Activated CD8-positive, alpha-beta memory T cell treated with anti-CD3 and anti-CD28 coated beads, Interleukin-2, amount 50 U/mL, for 4 hours (primary cell): ENCODE data around the gene SBK3.
"Not testable (repeated sequence)": the region's sequence is repeated elsewhere in the genome, so short reads cannot be mapped to it uniquely, and the experiment has no call there.

ENCODE experiments used
- DNase-seq: peaks from one replicate; pipeline ENCODE4 v3.0.0-alpha.2; 2020

Gene SBK3

DNA sequence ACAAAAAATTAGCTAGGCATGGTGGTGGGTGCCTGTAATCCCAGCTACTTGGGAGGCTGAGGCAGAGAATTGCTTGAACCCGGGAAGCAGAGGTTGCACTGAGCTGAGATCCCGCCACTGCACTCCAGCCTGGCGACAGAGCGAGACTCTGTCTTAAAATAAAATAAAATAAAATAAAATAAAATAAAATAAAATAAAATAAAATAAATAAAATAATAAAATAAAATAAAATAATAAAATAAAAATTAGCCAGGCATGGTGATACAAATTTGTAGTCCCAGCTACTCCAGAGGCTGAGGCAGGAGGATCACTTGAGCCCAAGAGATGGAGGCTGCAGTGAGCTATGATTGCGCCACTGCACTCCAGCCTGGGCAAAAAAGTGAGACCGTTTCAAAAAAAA lies 28.6 kb upstream of the SBK3 start:
- DNase-seq, result not testable (repeated sequence)

DNA sequence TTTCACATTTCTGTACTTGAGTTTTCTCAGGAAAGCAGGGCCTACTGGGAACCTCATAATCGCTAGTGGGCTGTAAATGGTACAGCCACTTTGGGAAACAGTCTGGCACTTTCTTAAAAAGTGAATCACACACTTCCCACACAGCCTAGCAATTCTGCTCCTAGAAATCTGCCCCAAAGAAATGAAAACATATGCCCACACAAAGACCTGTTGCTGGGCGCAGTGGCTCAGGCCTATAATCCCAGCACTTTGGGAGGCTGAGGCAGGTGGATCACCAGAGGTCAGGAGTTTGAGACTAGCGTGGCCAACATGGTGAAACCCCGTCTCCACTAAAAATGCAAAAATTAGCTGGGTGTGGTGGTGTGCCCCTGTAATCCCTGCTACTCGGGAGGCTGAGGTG lies 24.1 kb upstream of the SBK3 start:
- not testable (repeated sequence) for DNase-seq

DNA sequence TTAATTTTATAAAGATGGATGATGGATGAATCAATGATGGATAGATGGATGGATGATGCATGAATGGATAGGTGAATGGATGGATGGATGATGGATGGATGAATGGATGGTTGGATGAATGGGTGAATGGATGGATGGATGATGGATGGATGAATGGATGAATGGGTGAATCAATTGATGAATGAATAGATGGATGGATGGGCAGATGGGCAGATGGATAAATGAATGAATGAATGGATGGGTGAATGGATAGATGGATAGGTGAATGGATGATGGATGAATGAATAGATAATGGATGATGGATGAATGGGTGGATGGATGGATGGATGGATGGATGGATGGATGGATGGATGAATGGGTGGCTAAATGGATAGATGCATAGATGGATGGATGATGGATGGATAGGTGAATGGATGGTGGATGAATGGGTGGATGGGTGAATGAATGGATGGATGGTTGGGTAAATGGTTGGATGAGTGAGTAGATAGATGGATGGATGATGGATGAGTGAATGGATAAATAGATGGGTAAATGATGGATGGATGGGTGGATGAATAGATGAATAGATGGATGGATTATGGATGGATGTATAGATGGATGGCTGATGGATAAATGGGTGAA lies 22.5 kb upstream of the SBK3 start:
- DNase-seq, result no peak

DNA sequence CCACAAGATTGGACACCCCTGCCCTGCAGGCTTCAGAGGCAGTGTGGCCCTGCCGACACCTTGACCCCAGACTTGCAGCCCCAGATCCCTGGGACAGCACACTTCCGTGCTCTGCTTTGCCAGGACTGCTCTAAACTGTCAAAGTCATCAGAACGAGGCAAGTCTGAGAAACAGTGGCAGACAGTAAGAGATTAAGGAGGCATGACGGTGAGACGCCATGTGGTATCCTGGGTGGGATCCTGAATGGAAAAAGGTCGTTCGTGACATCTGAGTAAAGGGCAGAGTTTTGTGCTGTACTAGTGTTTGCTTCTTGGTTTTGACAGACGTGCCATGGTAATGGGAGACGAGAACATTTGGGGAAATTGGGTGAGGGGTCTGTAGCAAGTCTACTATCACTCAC lies 21.5 kb upstream of the SBK3 start:
- no peak for DNase-seq

DNA sequence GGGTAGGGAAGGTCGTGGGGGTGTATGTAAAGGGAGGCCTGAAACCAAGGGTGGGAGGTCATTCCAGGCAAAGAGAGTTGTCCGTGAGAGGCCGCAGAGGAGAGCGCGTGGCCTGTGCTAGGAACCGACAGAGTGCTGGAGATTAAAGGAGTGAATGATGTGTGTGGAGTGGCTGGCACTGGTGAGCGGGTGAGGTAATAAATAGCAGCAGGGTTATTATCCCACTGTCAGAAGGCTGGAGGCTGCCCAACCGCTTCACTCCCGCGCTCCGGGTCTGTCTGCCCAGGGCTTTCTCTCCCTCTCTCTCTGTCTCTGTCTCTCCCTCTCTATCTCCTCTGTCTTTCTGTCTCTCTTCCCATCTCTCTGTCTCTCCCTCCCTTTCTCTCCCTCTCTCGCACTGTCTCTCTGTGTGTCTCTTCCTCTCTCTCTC lies 17.9 kb upstream of the SBK3 start:
- no peak for DNase-seq

DNA sequence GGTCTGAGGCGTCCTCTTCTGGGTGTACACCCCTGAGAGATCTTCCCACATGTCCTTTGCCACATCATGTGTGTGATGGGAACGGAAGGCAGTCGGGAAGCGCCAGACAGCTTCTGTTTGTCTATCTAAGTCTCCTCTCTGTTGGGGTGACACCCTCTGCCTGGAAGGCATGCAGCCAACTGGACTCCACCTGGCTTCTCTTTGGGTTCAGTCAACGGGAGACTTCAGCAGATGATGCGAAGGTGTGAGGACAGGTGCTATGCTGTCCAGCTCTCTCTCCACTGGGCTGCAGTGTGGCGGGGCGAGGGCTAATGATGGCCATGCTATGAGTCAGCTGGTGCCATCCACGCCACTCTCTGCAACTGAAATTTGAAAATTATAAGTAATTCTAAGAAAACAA lies 14.3 kb upstream of the SBK3 start:
- DNase-seq, result no peak

DNA sequence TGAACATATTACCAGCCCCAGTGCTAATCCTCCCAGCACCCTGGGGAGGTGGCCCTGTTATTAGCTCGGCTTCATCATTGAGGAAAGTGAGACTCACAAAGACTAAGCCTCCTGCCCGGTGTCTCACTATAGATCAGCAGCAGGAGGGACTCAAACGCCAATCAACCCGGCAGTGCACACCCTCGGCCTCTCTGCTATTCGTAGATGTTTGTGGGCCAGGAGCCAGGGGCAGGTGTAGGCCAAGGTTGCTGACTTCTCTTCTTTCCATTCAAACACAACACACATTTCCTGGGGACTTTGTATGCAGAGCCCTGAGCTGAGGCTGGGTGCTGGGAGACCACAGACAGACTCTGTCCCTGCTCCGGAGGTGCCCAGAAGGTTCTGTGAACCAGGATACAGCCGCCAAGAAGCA lies 9.4 kb upstream of the SBK3 start:
- DNase-seq, result no peak

DNA sequence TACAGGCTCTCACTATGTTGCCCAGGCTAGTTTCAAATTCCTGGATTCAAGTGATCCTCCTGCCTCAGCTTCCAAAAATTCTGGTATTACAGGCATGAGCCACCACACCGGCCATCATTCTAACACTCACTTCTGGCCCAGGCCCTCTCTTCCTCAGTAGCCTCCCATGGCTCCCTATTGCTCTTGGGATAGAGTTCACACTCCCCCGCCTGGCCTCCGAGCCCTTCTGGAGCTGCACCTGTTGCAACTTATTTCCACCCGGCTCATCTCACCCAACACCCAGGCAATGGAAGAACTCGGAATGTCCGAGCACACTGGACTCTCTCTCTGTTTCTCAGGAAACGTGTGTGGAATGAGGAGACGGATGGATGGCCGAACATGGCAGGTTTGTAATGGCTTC lies 9.0 kb upstream of the SBK3 start:
- no peak for DNase-seq

DNA sequence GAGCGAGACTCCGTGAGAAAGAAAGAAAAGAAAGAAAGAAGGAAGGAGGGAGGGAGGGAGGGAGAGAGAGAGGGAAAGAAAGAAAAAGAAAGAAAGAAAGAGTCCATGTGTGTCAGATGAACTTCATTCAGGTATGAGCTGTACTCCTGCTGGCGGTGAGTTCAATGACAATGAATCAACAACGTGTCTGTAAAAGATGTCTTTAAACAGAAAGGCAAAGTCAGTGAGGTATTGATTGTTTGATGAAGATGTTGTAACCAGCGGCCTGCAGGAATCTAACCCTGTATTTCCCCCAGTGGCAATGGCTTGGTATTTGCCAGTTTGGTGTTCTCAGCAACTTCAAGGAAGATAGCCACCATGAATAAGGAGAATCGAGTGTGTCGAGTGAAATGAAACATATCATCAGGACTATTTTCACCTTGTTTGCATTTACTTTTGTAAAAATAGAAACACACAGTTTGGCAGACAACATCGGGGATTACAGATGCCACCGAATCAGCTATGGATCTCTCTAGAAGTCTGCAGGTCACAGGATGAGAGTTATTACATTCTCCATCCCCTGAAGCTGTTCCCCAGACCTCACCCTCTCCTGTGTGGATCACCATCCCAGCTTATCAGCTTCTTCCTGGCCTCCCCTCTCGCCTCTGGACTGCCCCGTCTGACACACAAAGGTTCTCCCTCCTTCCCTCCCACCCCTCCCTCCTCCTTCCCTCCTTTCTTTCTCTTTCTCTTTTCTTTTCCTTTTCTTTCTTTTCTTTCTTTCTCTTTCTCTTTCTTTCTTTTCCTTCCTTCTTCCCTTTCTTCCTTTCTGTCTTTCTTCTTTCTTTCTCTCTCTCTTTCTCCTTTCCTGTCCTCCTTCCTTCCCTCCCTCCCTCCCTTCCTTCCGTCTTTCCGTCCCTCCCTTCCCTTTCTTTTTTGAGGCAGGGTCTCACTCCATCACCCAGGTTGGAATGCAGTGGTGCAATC lies 8.2 kb upstream of the SBK3 start:
- no peak for DNase-seq

DNA sequence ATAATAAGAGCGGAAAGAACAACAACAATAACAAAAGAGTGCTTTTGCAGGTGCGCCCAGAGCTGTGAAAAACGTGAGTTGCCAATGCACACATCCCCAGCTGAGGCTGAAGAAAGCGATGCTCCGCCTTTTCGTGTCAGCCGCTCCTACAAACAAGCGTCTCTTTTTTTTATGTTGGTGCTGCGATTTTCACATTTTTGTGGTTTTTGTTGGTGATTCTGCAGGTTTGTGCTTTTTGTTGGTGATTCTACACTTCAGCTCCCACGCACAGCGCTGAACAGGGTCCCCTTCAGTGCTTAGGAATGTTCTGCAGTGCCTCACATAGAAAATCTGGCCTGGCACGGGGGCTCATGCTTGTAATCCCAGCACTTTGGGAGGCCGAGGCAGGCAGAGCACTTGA lies 7.3 kb upstream of the SBK3 start:
- DNase-seq, result no peak

DNA sequence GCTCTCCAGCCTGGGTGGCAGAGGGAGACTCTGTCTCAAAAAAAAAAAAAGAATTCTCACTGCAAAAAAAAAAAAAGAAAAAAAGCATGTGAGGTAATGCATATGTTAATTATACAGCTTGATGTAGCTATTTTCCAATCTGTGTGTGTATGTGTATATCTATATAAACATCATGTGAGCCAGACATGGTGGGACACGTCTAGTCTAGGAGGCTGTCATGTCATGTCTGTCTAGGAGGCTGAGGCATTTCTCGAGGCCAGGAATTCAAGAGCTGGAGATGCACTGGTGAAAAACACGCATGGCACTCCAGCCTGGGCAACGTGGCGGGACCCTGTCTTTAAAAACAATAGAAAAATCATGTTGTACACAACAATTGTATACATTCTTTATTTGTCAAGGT lies 6.9 kb upstream of the SBK3 start:
- no peak for DNase-seq

DNA sequence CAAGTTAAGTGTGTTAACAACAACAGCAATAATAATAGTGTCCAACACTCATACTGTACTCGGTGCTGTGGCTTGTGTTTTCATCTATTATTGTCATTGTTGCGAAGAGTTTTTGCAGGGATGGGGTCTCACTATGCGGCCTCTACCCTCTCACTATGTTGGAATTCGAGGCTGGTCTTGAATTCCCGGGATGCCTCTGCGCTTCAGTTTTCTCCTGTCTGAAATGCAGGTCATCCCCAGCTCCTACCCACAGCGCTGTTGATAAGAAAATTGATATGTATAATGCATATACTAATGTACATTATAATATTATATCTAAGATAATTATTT lies 4.9 kb upstream of the SBK3 start:
- no peak for DNase-seq

DNA sequence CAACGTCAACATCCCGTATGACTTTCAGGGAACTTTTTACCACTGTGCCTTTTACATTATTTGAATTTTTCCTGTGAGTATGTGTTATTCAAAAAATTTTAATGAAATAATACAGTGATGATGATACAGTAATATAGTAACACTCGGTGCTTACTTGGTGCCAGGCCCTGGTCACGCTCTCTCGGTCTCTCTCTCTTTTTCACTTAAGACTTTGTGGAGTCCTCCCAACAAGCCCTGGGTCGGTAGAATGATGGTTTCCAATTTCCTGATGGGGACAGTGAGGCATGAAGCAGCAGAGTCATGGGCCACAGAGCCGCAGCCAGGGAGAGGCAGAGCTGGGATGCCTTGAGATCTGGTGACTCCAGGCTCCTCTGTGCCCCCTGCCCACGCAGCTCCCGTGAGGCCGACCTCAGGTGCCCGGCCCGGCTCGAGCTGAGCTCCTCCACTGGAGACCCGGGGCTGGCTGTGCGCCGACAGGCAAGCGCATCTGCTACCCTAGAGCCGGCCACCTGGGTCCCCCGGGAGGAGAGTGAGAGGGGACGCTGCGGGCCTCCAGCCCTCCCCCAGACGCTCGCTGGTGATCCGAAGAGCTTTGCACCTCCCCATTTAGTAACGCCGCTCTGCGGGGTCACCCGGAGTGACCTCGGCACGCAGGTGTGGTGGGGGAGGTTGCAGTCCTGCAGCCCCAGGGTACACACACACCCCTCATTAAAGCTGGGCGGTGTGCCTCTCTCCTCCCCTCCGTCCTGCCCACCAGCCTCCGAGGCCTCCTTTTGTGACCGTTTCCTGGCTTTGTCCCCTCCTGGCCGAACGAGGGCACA lies 4.4 kb upstream of the SBK3 start:
- no peak for DNase-seq

DNA sequence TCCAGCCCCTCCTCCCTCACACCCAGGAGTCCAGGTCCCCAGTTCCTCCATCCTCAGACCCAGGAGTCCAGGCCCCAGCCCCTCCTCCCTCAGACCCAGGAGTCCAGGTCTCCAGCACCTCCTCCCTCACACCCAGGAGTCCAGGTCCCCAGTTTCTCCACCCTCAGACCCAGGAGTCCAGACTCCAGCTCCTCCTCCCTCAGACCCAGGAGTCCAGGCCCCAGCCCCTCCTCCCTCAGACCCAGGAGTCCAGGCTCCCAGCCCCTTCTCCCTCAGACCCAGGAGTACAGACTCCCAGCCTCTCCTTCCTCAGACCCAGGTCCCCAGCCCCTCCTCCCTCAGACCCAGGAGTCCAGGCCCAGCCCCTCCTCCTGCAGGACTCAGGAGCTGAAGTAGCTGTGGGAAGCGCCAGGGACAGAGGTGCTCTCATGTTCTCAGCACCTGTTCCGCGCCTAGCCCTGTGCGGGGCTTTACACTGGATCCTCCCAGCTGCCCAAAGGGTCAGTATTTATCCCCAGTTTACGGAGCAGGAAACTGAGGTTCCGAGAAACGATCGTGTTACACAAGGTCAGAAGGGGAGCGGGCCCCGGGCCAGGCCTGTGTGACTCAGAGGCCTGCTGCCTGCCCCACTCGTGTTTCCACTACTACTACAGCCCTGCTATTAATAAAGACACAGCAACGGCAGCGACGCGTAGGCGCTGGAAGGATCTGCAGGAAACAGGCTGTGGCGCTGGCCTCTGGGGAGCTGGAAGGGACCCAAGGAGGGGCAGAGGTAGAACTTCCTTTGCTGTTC lies 1.7 kb upstream of the SBK3 start:
- DNase-seq, result no peak

DNA sequence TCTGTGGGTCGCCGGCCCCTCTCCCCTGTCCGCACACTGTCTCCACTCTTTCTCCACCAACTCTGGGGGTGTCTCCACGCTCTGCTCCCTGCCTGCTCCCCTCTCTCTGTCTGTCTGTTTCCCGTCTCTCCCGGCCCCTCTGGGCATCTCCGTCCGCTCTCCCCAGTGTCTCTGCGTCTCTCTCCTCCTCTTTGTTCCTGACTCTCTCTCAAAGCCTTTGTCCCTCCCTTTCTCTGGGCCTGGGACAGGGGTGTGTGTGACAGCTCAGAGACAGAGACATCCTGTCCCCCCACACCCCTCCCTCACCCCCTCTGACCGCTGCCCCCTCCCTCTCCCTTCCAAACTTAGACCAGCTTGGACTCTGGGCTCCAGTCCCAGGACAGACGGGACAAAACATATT lies 668 bp upstream of the SBK3 start:
- no peak for DNase-seq

DNA sequence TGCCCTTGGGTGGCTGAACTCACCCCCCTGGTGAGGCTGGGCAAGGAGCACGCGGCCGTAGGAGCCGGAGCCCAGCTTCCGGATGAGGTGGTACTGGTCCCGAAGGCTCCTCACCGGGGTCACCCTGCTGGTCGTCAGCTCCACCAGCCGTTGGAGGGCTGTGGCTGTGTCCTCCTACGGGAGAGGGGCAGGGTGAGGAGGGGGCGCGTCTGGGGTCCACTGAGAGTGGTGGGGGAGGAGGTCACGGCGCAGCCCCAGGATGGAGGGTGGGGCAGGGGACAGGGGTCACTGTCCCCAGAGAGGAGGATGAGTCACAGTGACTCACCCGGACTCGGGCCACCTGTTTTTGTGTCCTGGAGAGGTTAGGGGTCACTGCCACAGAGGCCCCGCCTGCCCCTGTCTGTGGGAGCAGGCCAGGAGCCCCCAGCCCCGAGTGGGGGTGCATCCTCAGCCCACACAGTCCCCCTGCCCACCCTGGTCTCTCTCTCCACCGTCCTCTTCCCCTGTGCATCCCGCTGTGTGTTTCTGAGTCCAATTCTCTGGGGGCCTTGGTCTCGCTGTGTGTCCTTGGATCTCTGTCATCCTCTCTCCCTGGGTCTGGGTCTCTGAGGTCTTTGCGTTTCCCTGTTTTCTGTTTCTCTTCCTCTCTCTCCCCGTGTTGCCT lies 435 bp downstream of the SBK3 start:
- no peak for DNase-seq

DNA sequence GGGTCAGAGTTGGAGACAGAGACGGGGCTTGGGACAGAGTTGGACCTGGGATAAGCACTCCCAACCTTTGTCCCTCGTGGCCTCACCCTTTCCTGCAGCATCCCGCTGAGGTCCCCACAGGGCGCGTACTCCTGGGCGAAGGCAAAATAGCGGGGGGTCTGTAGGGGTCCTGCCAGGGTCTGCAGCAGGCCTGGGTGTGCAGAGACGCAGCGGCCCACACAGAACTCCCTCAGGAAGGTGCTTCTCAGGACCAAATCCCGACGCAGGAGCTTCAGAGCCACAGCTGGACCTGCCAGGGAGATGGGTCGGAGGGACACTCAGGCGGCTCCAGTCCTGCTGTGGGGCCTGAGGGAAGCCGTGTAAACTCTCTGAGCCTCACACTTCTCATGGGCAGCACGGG lies 1.3 kb downstream of the SBK3 start:
- no peak for DNase-seq

DNA sequence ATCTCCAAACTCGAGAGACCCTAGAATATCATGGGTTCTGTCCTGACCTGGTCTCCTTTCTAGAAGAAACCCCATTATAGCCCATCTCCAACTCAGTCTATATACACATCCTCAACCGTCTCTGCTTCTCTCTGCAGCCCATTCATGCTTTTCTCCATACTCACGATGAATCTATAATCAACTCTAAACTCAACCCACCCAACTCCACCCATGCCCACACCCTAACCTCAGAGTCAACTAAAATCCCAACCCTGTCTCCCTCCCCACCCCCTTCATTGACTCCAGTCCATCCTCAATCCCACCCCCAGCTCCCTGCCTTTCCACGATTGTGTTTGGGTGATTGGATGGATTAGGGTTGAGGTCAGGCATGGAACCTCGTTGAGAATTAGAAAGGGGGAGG lies 1.8 kb downstream of the SBK3 start:
- no peak for DNase-seq

DNA sequence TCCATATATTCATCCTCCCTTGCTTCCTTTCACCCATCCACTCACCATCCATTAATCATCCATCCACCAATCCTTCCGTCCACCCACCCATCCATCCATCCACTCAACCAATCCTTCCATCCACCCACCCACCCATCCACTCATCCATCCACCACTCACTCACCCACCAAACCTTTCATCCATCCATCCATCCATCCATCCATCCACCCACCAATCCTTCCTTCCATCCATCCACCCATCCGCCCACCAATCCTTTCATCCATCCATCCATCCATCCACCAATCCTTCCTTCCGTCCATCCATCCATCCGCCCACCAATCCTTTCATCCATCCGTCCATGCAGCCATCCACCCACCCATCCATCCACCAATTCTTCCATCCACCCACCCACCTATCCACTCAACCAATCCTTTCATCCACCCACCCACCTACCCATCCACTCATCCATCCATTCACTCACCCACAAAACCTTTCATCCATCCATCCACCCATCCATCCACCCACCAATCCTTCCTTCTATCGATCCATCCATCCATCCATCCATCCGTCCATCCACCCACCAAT lies 3.0 kb downstream of the SBK3 start:
- no peak for DNase-seq

DNA sequence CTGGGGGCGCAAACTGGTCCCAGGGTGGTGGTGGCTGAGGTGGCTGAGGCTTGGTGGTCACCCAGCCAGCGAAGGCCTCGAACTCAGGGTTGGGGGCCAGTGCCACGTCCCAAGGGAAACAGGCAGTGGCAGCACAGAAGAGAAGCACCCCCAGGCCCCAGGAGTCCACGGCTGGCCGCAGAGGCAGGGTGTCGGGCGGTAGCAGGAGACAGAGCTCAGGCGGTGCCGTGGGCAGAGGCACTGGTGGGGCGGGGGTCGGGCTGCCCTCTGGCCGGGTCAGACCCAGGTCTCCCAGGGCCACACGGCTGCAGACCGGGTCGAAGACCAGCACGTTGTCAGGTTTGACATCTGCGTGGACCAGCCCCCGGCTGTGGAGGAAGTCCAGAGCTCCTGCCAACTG lies 4.3 kb downstream of the SBK3 start:
- no peak for DNase-seq

DNA sequence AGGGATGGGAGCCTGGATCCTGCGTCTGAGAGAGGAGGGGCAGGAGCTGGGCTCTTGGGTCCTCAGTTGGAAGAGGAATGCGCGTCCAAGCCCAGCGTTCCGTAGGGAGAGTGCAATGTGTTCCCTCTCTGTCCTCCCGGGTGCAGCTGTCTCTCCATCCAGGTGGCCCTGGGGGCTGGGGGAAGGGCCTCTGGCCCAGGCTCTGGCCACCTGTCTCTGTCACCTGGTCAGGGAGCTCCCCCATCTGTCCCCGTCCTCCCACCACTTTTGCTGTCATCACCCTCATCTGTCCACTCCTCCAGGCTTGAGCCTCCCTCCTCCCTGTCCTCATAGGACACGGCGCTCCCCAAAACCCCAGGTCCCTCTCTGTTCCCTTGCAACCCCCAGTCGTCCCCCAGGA lies 4.7 kb downstream of the SBK3 start:
- DNase-seq, result no peak
